Measurements from ENCODE around the gene IGDCC3.

DNA sequence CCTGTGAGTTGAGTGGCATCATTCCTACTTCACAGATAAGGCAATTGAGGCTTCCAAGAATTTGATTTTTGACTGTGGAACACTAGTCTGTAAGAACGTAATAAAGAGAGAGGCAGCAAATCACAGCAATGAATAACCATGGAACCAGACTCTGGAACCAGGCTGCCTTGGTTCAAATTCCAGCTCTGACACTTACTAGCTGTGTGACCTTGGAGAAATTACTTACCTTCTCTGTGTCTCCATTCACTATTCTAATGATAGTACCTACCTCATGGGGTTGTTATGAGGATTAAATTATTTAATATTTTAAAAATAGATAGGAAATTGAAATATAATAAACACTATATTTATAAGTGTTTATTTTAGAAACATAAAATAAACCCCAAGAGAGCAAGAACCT is 12.6 kb upstream of the IGDCC3 start:
- TF ChIP-seq, protein P1, sequence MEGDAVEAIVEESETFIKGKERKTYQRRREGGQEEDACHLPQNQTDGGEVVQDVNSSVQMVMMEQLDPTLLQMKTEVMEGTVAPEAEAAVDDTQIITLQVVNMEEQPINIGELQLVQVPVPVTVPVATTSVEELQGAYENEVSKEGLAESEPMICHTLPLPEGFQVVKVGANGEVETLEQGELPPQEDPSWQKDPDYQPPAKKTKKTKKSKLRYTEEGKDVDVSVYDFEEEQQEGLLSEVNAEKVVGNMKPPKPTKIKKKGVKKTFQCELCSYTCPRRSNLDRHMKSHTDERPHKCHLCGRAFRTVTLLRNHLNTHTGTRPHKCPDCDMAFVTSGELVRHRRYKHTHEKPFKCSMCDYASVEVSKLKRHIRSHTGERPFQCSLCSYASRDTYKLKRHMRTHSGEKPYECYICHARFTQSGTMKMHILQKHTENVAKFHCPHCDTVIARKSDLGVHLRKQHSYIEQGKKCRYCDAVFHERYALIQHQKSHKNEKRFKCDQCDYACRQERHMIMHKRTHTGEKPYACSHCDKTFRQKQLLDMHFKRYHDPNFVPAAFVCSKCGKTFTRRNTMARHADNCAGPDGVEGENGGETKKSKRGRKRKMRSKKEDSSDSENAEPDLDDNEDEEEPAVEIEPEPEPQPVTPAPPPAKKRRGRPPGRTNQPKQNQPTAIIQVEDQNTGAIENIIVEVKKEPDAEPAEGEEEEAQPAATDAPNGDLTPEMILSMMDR (IDR thresholded peaks at IDR 0.05), result no peak
- TF ChIP-seq ETV6 (CRISPR knock-in tag; IDR thresholded peaks at IDR 0.05), result no peak
